GM21447 (cell line): Measurements from ENCODE around the gene ETV6.

Experiments used
- ATAC-seq: cut with Tn5 transposase; IDR thresholded peaks from one replicate; pipeline ENCODE4 v1.9.1; 2021; ENCODE audit not compliant: unreplicated experiment

ETV6 gene

DNA sequence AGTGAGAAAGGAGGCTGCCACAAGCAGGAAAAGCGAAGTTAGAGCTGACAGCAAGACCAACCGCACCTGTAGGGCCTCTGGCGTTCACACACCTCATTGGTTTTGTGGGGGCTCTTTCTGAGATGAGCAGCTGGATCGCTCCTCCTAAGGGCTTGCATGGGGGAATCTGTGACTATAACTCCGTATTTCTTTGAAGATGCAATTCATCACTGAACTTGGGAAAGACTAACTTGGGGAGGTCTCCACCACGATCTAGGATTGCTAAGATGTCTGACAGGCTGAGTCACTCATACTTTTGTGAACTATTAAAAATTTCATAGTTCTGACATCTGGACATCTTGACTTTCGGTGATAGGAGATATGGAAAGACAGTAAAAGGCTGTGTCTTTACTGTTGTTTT, 173.6 kb downstream of the ETV6 start:
- ATAC-seq = no peak

DNA sequence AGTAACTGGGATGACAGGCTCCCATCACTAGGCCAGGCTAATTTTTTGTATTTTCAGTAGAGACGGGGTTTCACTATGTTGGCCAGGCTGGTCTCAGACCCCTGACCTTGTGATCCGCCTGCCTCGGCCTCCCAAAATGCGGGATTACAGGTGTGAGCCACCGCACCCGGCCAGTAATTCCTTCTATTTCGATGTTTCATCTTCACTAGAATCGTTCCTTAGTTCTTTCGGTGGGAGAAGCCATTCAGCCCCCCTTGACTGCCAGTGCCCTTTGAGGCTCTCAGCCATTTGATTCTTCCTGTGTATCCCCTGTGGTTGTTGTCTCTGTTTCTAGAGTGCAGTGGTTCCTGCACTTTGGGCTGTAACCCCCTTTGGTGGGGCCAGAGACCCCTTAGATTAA, 174.1 kb downstream of the ETV6 start:
- no peak for ATAC-seq

DNA sequence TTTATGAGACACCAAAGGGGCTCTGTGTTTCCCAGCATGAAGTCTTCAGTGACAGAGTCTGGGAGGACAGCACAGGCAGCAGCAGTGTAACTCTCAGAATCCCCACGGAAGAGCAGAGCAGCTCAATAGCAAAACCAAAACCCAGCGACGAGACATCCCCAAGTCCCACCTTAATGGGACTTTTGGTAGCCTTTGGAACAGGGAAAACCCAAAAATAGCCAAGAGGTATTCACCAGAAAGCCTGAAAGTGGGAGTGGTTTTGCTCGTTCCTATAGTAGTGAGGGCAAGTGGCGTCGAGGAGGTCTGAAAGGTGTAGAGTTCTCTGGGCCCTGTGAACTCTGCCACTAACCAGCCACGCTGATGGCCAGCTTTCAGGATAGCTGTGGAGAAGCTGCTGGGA, 174.6 kb downstream of the ETV6 start:
- no peak for ATAC-seq

DNA sequence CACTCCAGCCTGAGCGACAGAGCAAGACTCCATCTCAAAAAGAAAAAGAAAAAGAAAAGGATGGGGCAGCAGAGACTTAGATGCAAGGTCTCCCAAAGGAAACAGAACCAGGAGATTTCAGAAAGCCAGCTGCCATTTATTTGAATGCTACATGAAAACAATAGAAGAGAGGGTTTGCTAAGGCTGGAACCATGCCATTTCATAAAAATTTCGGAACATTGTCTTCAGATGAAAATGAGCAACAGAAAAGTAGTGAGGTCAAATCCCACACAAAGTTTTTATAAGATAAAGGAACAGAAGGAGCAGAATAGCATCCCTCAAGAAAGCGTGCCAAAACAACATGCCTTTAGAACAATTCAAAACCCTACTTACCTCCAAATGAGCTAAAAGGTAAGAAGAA, 175.3 kb downstream of the ETV6 start:
- ATAC-seq = no peak

DNA sequence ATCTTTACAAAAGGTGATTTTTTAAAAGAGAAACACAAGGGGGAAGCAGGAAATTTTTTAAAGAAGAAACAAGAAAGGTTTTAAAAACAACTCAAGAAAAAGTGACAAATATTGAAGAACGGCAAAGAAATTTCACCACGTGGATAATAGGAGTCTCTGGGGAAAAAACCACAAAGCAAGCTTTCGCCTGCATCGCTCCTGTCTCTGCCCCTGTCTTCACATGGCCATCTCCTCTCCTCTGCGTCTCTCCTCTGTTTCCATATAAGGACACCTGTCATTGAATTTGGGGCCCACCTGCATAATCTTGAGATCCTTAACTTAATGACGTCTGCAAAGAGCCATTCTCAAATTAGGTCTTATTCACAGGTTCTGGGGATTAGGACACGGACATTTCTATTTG, 175.8 kb downstream of the ETV6 start:
- no peak for ATAC-seq

DNA sequence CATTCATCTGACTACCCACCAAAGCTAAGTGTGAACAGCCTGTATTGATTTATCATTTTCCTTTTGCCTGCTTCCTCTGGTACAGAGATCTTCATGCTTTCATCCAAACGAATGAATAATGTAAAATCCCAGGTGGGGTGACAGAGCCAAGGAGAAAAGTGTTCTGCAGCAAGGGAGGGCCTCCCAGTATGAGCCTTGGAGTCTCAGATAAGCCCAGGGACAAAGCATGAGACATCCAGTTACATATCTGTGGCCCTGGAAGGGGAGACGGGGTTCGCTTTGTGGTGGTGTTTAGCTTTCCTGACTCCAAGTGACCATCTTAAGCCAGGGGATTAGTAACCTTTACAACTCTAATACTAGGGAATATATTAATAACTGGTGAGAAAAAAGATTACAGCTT, 177.1 kb downstream of the ETV6 start:
- no peak for ATAC-seq

DNA sequence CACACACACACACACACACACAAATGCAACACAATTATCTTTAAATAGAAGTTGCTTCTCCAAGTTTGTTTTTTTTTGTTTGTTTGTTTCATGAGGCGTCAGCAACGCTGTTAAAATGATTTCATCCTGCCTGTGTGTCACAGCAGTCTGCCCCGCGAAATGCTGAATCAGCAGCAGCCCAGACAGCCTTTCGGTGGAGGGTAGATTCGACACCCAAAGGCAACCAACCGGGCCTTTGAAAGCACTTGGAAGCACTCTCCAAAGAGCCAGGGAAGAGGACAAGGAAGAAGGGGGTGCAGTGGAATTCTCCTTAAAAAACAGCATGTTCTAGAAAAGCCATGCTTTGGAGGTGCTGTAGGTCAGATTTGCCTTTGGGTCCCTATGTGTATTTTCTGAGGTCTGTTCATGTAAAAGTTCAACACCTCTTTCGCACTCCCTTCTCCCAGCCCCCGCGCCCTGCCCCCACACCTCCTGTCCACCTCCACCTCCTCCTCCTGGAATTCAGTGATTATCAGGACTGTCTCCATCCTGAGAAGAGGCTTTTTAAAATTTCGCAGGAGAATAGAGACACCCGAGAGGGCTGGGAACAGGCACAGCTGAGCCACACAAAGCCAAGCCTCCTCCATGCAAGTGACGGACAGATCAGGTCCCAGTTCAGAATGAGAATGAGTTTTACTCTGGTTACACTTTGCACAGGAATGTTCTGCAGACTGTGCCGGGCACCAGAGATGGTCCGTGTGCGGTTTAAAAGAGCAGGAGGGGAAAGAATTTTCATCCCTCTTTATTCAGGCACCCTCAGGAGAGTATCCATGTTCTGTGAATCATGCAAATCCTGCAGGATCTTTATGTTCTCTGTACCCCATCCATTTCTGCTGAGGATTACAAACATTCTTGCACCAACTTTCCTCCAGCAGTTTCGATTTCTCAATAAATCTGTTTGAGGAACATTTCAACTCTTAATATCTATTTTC, 177.9 kb downstream of the ETV6 start:
- no peak for ATAC-seq

DNA sequence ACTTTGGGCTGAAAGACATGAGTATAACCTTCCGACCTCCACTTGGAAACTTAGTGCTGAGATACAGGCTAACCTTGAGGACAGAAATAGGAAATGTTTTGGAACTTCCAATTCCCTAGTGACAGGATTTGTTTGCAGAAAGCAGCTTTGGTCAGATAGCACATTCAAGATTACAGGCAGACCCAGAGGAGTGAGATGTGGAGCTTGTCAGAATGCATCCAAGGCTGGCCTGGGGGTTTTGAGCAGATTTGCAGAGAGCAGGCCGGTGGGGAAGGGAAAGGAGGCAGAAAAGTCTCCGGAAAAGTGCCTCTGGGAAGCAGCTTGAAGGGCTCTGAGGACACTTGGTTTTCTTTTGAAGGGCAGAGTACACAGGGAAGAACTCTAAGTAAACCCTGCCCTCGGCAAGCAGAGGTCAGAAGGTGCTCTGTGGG, 180.3 kb downstream of the ETV6 start:
- no peak for ATAC-seq

DNA sequence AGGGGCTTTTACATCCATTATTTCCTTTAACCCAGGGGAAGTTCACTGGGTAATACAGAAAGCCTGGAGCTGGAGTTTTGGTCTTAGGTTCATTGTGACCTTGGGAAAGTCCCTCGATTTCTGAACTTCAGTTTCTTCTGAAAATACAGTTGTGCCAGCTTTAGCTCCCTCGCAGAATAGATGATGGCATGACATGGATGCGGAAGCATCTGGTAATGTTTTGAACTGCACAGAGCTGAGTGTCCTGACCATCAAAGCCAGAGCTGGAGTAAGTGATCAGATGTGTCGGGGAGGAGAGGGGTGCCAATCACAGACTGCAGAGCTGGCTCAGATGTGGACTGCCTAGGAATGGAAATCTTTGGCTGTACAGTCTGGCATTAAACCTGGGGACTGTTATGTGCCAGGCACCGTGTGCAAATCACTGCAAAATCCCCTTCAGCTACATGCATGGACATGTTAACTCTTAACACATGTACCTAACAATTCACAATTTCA, 180.9 kb downstream of the ETV6 start:
- no peak for ATAC-seq

DNA sequence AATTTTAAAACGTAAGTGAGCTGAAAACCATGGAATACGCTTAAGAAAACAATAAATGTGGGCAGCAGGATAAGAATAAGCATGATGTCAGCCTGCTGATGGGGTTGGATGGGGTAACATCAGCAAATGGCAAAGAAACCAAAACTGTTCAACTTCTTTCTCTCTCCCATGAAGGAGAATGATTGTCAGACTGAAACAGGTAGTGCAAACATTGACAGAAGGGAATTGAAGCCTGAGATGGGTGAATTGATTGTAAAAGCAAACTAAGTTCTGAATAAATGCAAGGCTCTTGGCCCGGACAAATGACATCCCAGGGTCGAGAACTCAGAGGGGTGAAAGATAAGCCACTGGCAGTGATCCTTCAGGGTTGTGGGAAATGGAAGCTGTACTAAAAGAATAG, 182.6 kb downstream of the ETV6 start:
- no peak for ATAC-seq

DNA sequence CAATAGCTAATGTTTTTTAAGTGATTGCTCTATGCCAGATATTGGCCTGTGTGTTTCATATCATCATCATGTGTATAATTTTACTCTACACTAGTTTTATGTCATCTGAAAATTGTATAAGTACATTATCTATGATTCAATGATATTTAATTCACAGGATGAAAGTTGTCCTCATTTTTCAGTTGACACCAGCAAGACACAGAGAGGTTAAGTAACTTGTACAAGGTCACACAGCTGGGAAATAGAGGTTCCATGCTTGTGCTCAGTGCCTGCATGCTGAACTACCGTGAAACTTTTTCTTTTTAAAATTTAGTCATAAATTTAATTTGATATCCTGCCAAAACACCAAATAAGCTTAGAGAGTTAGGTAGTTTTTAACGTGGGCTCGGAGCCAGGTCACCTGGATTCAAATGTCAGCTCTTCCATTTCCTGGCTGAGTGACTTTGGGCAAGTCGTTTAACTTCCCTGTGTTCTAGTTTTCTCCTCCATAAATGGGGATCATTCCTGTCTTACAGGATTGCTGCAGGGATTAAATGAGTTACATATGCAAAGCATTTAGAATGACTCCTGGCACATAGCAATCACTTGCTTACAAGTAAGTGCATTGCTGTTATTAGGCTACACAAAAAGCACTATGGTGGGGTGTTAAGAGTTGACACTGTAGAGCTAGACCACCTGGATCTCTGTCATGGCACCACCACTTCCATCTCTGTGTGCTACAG, 183.9 kb downstream of the ETV6 start:
- no peak for ATAC-seq

DNA sequence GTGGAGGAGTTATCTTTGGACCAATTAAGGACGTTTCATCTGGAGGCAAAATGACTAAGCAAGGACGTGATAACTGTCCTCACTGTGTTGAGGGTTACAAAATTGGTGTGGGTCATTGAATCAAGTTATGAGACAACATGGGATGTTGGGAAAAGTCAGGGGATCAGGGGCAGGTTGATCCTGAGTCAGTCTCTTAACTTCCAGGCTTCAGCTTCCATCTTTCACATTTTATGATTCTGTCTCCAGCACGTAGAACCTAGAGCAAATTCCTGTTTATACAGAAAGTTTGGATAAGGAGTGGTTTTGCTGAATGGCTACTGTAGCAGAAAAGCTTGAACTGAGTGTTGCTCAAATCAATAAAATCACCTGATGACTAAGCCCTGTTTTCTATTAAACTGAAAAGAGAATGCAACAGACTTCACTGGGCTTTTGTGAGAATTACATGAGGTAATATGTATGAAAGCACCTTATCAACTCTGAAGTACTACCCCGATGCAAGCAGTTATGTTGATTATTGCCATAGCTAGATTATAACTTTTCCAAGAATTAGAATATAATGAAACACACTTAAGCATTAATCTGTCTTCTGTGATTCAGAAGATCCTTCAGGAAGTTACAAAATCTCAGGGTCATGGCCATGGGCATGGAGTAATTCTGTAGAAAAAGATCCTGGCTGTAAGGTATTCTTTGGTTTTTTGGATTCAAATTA, 184.8 kb downstream of the ETV6 start:
- ATAC-seq = no peak

DNA sequence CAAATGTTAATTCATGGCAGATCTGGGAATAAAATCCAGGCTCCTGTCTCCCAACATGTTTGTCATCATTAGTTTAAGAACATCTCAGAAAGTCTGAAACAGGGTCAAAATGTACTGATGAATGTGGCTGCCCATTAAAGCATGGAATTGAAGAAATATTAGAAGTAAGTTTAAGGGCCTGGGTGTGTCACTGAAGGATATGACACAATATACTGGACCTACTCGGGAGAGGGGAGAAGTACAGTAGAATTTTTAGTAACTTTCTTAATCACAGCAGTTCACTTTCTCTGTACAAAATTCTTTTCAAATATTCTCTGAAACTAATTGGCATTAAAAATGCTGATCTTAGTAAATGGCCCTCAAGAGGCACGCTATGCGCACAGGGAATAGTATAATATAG, 185.5 kb downstream of the ETV6 start:
- no peak for ATAC-seq

DNA sequence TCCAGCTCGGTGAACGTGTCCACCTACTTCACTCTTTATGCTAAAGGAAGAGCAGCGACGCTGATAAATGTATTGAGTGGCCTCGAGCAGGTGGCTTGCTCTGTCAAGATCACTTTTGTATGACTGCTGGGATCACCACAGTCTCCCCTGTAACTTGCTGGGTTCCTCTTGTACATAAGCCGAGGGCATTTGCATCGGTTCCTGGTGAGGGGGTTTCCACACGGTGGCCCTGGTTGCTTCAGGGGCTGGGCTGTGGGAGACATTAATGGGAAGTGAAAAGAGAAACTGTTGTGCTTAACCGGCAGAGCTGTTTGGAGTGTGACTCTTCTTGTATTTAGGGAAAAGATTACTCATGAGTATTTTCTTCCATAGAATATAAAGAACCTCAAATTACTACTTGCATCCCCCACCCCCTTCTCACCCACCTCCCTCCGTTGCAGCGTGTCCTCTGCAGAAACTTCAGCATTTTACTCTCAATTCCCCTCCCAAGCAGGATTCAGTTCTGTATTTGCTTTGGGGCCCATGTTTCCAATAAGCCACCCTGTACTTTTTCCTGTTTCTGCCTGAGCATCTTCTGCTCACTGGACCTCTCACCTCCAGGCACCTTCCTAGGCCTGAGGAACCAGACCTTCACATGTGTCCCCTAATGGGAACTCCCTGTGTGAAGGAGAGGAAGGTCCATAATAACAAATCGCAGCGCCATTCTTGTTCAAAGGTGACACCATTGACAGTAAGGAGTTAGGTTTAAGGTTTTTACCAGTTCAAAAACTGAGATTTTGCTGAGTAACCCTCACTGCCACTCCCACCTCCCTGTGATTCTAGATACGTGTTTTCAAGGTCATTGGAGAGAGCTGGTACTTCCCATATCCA, 187.0 kb downstream of the ETV6 start:
- ATAC-seq = peak; percentile 95

DNA sequence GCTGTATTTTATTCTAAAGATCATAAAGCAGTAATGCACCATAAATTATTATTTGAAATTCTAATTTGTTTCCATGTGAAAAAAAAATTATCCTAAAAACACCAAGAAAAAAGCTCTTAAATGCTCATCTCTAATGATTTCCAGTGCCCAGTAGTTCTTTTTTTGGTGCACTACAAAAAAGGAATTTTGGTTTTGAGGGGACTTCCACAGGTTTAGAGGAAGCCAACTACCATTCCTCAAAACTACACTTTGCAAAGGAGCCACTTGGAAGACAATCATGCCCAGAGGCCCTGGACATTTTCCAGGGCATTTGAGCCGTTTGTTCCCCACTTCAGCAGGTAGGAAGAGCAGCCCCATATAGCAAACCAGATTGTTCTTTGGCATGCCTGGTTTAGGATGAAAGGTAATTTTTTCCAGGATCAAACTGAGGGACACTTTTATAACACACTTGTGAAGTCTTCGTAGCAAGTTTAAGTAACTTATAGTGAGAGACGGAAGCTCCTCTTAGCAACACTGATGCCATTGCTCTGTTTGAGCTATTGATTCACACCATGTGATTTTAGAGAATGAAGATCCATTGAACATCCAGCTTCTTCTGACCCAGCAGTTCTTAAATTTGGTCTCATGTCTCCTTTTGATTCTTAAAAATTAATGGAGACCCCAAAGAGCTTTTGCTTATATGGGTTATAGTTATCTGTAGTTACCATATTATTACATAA, 187.9 kb downstream of the ETV6 start:
- ATAC-seq = no peak

DNA sequence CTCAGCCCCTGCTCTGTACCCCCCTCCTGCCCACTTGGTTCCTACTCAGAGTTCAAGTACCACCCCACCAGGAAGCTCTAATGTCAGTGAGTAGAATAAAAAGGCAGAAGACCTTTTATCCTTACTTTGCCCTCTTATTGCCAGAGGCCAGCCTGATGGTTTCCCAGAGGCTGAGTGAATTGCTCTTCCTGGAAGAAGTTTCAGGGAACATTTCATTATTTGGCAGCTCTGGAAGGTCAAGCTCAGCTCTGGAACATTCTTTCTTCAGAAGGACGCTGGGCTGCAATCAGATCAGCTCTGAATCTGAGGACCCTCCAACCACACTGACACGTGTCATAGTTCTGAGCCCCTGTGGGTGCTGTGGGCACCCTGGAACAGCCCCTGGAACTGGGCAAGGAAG, 188.9 kb downstream of the ETV6 start:
- no peak for ATAC-seq

DNA sequence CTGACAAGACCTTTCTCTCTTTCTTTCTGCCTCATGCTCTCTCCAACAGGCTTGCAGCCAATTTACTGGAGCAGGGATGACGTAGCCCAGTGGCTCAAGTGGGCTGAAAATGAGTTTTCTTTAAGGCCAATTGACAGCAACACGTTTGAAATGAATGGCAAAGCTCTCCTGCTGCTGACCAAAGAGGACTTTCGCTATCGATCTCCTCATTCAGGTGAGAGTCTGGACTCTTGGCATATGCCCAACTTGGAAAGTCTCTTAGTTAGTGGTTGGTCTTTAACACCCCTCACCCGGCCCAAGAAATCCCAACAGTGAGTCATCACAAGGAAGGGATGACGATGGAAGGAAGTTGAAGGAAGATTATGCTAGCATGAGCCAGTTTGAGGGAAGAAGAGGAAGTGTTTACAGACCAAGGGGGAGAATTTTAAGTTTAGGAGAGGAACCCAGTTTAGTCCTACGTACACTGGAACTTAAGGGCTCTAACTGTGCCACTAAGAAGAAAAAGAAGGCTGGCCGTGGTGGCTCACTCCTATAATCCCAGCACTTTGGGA, 189.7 kb downstream of the ETV6 start:
- no peak for ATAC-seq

DNA sequence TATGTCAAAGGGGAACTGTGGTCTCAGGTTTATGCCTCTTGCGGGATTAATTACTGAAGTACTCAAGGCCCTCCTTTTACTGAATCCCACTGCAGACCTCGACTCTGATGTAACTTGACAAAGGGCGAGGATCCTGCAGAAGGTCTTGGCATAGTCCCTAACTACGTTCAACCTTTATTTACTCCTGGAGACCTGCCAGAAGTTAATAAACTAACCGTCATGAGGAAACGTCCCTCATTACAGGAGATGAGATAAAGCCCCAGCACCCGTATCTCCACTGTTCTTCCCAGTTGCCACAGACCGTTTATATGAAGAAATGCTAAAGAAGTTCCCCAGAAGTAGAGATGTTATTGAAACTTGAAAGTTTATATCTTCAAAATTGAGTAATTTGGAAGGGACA, 190.9 kb downstream of the ETV6 start:
- no peak for ATAC-seq

DNA sequence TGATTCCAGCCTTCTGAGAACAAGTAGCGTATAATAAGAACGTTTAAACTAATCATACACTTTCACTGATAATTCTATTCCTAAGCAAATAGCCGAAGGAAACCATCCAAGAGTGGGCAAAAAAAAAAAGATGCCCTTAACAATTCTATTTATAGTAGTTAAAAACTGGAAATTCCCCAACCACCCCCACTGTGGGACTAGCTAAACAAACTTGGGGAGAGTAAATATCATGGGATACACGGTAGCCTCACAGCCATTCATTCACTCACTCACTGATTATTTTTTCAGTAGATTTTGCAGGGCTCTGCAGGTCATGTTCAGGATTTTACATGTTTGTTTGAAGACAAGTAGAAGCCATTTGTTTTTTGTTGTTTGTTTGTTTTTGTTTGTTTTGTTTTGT, 197.0 kb downstream of the ETV6 start:
- ATAC-seq = no peak

DNA sequence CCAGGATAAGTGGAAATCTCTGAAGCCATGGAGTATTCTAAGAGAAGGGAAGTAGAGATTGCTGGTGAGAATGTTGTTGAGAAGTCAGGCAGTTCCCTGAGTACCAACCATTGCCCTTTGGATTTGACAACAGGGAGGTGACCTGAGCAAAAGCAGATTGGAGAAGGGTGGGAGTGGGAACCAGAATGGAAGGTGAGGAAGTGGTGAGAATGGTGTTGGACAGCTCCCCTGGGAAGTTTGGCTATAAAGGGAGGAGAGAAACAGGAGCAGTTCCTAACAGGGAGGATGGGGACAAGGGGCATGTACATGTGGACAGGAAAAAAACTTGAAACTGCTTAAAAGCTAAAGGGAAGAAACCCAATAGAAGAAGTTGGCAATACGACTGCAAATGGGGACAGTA, 198.1 kb downstream of the ETV6 start:
- no peak for ATAC-seq
